ENCODE measurements around the gene MRPS18A.

The MRPS18A gene

GRCh38 chr6:43715056-43715788, 27.6 kb upstream of the MRPS18A start:
- Histone ChIP-seq H3K27ac (ENCODE audit: low read depth, low read length) (no peak overlapping the region), H3K9ac (ENCODE audit: low read length) (no peak overlapping the region)

DNA sequence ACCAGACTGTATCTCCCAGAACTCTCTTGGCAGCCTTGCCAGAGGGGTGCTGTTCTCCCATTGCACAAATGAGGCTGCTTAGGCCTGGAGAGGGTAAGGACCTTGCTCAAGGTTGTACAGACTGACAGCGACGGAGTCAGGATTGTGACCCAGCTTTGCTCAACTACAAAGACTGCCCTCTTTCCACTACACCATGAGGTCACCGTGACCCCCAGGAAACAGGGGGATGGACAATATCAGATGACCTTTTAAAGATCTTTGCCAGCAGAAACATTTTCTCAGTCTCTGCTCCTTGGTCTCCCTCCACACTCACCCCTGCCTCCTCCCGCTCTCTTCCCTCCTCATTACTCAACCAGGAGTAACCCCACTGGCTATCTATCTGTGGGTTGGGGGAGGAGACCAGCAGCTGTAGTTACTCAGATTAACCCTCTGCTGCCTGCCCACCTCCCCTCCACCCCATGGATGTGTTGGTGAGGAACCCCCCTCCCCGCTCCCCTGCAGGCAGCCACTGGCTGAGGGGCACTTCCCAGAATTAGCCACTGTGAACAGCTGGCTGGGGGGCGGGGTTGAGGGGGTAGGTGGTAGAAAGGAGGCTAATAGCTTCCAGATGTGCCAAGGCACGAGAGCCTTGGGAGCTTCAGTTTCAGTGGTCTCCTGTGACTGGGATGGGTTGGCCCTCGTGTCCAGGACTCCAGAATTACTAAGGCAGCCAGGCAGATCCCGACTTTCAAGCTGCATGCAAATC, 26.9 kb upstream of the MRPS18A start:
- no peak overlapping the region for H3K9ac ChIP-seq (ENCODE audit: low read length)
- no peaks in the 10 kb centered on the region for H3K4me1 ChIP-seq (ENCODE audit: insufficient read depth, low read length)
- no peaks in the 10 kb centered on the region for H3K36me3 ChIP-seq (ENCODE audit: insufficient read depth, low read length)
- no peaks in the 10 kb centered on the region for H3K9me3 ChIP-seq (ENCODE audit: low read length)
- no peak overlapping the region for H3K27ac ChIP-seq (ENCODE audit: low read depth, low read length)
- no peak overlapping the region for H3K4me3 ChIP-seq (ENCODE audit: low read depth in 1 of 2, low read length in 2 of 2)
- H3K27me3 ChIP-seq (ENCODE audit: control insufficient read depth in 1 of 2, insufficient read depth in 2 of 2, low read length in 2 of 2), result no peaks in the 10 kb centered on the region

More at GRCh38 chr6:43715056-43715788, 27.6 kb upstream of the MRPS18A start:
- Histone ChIP-seq H3K9me3 (ENCODE audit: low read length) (no peaks in the 10 kb centered on the region), H3K4me1 (ENCODE audit: insufficient read depth, low read length) (no peaks in the 10 kb centered on the region), H3K4me3 (ENCODE audit: low read depth in 1 of 2, low read length in 2 of 2) (no peak overlapping the region), H3K27me3 (ENCODE audit: control insufficient read depth in 1 of 2, insufficient read depth in 2 of 2, low read length in 2 of 2) (no peaks in the 10 kb centered on the region), H3K36me3 (ENCODE audit: insufficient read depth, low read length) (no peaks in the 10 kb centered on the region)

DNA sequence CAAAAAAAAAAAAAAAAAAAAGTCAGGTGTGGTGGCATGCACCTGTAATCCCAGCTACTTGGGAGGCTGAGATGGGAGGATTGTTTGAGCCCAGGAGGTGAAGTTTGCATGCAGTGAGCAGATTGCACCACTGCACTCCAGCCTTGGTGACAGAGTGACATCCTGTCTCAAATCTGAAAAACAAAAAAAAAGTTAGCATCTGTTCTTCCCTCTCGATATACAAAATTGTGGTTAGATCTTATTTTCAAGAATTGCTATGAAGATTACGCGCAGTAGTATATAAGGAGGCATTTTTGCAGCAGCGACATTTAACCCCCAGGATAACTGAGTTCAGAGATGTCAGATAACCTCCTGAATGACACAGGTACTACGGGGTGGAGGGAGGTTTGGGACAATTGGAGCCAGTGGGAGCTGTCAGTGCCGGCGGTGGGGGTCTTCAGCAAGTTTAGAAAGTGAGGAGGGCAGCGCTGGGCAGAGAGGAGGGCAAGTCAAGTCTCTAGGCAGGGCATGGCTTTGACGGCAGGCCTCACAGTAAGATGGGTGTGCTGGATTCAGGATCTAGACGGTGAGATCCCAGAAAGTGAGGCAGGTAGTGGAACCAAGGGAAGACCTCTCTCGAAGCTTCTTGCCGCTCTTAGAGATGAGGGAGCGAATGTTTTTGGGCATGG, 26.2 kb upstream of the MRPS18A start:
- no peaks in the 10 kb centered on the region for H3K36me3 ChIP-seq (ENCODE audit: insufficient read depth, low read length)
- H3K27ac ChIP-seq (ENCODE audit: low read depth, low read length), result no peak overlapping the region
- H3K4me3 ChIP-seq (ENCODE audit: low read depth in 1 of 2, low read length in 2 of 2), result no peak overlapping the region
- no peaks in the 10 kb centered on the region for H3K9me3 ChIP-seq (ENCODE audit: low read length)
- no peak overlapping the region for H3K9ac ChIP-seq (ENCODE audit: low read length)
- H3K27me3 ChIP-seq (ENCODE audit: control insufficient read depth in 1 of 2, insufficient read depth in 2 of 2, low read length in 2 of 2), result no peaks in the 10 kb centered on the region
- H3K4me1 ChIP-seq (ENCODE audit: insufficient read depth, low read length), result peaks cover 6% of the 10 kb centered on the region

DNA sequence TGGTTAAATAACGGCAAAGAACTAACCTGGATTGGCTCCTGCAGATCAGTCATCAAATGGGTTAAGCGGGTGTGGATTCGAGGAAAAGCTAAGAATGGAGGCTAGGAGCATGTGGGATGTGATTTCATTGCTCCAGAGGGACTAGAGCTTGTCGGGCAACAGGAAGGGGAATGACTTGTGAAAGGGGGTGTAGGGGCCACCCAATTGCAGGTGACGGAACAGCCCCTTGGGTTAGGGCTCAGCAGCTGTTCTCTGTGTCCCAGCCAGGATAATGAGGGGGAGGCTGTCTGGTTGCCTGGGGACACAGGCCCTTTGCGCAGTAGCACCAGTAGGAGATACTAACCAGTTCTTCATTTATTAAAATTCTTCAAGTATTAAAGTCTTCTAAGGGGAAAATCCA, 25.0 kb upstream of the MRPS18A start:
- H3K4me1 ChIP-seq (ENCODE audit: insufficient read depth, low read length), result peaks cover 8% of the 10 kb centered on the region
- no peaks in the 10 kb centered on the region for H3K9me3 ChIP-seq (ENCODE audit: low read length)
- H3K27ac ChIP-seq (ENCODE audit: low read depth, low read length), result no peak overlapping the region
- H3K4me3 ChIP-seq (ENCODE audit: low read depth in 1 of 2, low read length in 2 of 2), result no peak overlapping the region
- no peaks in the 10 kb centered on the region for H3K27me3 ChIP-seq (ENCODE audit: control insufficient read depth in 1 of 2, insufficient read depth in 2 of 2, low read length in 2 of 2)
- H3K36me3 ChIP-seq (ENCODE audit: insufficient read depth, low read length), result no peaks in the 10 kb centered on the region
- H3K9ac ChIP-seq (ENCODE audit: low read length), result no peak overlapping the region

DNA sequence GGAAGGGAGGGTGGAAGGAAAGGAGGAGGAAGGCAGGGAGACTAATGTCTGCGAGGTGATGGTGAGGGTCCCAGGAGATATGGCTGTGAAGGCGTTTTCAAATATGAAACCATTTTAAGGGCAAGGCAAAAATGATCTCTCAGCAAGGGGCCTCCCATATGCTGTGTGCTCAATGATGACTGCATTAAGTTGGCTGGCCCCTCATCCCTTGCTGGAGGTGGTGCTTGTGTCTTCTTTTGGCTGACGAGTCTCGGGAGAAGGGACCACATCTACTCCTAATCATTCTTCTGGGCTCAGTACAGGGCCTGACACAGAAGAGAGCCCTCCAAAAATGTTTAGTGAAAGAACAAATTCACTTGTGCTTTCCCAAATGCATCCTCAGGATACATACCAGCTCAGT, 23.0 kb upstream of the MRPS18A start:
- Histone ChIP-seq H3K9me3 (ENCODE audit: low read length) (no peaks in the 10 kb centered on the region), H3K9ac (ENCODE audit: low read length) (no peak overlapping the region), H3K4me1 (ENCODE audit: insufficient read depth, low read length) (peaks cover 21% of the 10 kb centered on the region), H3K27ac (ENCODE audit: low read depth, low read length) (no peak overlapping the region), H3K36me3 (ENCODE audit: insufficient read depth, low read length) (no peaks in the 10 kb centered on the region), H3K27me3 (ENCODE audit: control insufficient read depth in 1 of 2, insufficient read depth in 2 of 2, low read length in 2 of 2) (no peaks in the 10 kb centered on the region), H3K4me3 (ENCODE audit: low read depth in 1 of 2, low read length in 2 of 2) (no peak overlapping the region)

DNA sequence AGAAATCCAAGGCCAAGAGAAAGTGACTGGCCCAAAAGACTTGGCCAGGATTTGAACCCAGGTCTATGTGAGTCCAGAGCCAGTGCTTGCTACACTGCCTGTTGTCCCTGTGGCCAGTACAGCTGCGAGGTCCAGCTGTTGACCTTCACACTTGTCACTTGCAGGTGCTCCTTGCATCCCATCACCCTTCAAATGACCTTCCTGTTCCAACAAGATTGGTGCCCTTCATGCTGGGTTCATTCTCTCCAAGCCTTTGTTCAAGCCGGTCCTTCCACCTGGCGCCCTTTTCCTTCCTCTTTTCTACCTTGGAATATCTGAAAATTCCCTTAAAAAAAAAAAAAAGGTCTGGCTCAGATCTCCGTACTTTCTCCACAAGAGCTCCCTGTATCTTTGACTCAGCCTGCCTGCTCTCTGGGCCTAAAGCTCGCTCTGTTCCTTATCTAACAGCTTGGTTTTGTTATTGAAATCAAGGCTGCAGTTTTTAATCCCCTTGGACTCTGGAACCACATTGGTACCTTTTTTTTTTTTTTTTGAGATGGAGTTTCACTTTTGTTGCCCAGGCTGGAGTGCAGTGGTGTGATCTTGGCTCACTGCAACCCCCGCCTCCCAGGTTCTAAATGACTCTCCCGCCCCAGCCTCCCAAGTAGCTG, 22.2 kb upstream of the MRPS18A start:
- Histone ChIP-seq H3K4me1 (ENCODE audit: insufficient read depth, low read length) (peaks cover 22% of the 10 kb centered on the region), H3K36me3 (ENCODE audit: insufficient read depth, low read length) (no peaks in the 10 kb centered on the region), H3K9me3 (ENCODE audit: low read length) (no peaks in the 10 kb centered on the region), H3K4me3 (ENCODE audit: low read depth in 1 of 2, low read length in 2 of 2) (no peak overlapping the region), H3K27ac (ENCODE audit: low read depth, low read length) (no peak overlapping the region), H3K27me3 (ENCODE audit: control insufficient read depth in 1 of 2, insufficient read depth in 2 of 2, low read length in 2 of 2) (no peaks in the 10 kb centered on the region), H3K9ac (ENCODE audit: low read length) (no peak overlapping the region)

DNA sequence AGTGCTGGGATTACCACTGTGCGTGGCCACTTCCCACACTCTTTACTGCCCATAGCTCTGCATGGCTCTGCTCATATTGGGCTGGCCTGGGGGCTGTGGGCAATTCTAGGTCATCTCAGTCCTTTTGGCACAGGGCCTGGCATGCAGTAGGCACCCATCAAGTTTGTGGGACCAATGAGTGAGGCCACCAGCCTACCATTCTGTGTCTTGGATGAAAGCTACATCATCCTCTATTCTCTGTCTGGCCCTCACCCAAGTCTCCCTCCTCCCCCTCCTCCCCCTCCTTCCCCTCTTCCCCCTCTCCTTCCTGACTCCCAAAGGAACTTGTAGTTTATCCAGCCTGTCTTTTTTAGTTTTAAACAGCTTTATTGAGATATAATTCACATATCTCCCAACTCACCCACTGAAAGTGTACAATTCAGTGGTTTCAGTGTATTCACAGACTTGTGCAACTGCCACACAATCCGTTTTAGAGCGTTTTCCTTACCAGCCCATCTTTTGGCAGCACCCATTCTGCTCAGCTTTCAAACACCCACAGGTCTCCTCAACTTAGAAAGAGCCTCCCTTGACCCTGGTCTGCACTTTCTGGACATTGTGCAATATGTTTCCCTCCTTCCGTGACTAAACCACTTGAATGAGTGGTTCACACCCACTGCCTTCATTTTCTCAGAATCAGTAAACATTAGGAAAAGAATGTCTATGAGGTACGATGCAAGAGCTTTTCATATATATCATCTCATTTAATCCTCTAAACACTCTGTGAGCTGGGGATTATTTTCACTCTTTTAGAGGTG, 21.5 kb upstream of the MRPS18A start:
- H3K27me3 ChIP-seq (ENCODE audit: control insufficient read depth in 1 of 2, insufficient read depth in 2 of 2, low read length in 2 of 2), result no peaks in the 10 kb centered on the region
- no peak overlapping the region for H3K9ac ChIP-seq (ENCODE audit: low read length)
- H3K27ac ChIP-seq (ENCODE audit: low read depth, low read length), result no peak overlapping the region
- H3K9me3 ChIP-seq (ENCODE audit: low read length), result no peaks in the 10 kb centered on the region
- no peak overlapping the region for H3K4me3 ChIP-seq (ENCODE audit: low read depth in 1 of 2, low read length in 2 of 2)
- H3K4me1 ChIP-seq (ENCODE audit: insufficient read depth, low read length), result peaks cover 22% of the 10 kb centered on the region
- no peaks in the 10 kb centered on the region for H3K36me3 ChIP-seq (ENCODE audit: insufficient read depth, low read length)

- H3K4me3 ChIP-seq (ENCODE audit: low read depth in 1 of 2, low read length in 2 of 2), result no peak overlapping the region
- no peaks in the 10 kb centered on the region for H3K9me3 ChIP-seq (ENCODE audit: low read length)
- H3K27me3 ChIP-seq (ENCODE audit: control insufficient read depth in 1 of 2, insufficient read depth in 2 of 2, low read length in 2 of 2), result no peaks in the 10 kb centered on the region
- H3K9ac ChIP-seq (ENCODE audit: low read length), result no peak overlapping the region
- peaks cover 27% of the 10 kb centered on the region for H3K4me1 ChIP-seq (ENCODE audit: insufficient read depth, low read length)
- H3K27ac ChIP-seq (ENCODE audit: low read depth, low read length), result no peak overlapping the region
- no peaks in the 10 kb centered on the region for H3K36me3 ChIP-seq (ENCODE audit: insufficient read depth, low read length)
These were observed 20.2 kb upstream of the MRPS18A start for GRCh38 chr6:43707767-43708166.

- Histone ChIP-seq H3K36me3 (ENCODE audit: insufficient read depth, low read length) (no peaks in the 10 kb centered on the region), H3K4me3 (ENCODE audit: low read depth in 1 of 2, low read length in 2 of 2) (no peak overlapping the region), H3K27me3 (ENCODE audit: control insufficient read depth in 1 of 2, insufficient read depth in 2 of 2, low read length in 2 of 2) (no peaks in the 10 kb centered on the region), H3K4me1 (ENCODE audit: insufficient read depth, low read length) (peaks cover 32% of the 10 kb centered on the region), H3K27ac (ENCODE audit: low read depth, low read length) (no peak overlapping the region), H3K9ac (ENCODE audit: low read length) (no peak overlapping the region), H3K9me3 (ENCODE audit: low read length) (no peaks in the 10 kb centered on the region)
These were observed 19.7 kb upstream of the MRPS18A start for GRCh38 chr6:43707269-43707668.

- Histone ChIP-seq H3K27ac (ENCODE audit: low read depth, low read length) (no peak overlapping the region), H3K4me1 (ENCODE audit: insufficient read depth, low read length) (peaks cover 37% of the 10 kb centered on the region), H3K36me3 (ENCODE audit: insufficient read depth, low read length) (no peaks in the 10 kb centered on the region), H3K27me3 (ENCODE audit: control insufficient read depth in 1 of 2, insufficient read depth in 2 of 2, low read length in 2 of 2) (no peaks in the 10 kb centered on the region), H3K9ac (ENCODE audit: low read length) (no peak overlapping the region), H3K4me3 (ENCODE audit: low read depth in 1 of 2, low read length in 2 of 2) (no peak overlapping the region), H3K9me3 (ENCODE audit: low read length) (no peaks in the 10 kb centered on the region)
These were observed 19.2 kb upstream of the MRPS18A start for GRCh38 chr6:43706788-43707187.

DNA sequence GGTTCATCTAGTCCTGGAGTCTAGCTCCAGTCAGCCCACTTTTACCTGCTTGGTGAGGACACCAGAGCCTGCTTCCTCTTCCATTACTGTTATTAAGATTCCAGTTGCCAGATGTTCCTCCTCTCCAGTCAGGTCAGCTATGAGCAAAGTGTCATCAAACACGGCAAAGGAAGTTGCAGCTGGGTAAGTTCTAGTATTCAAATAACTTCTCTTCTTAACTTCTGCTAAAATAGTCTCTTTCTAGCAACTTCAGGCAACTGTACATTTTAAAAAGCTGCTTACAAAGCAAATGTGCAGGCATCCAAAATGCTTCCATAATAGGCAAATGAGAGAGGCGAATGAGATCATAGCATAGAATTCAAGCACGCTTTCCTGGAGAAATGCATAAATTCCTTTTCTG, 18.4 kb upstream of the MRPS18A start:
- Histone ChIP-seq H3K4me1 (ENCODE audit: insufficient read depth, low read length) (peaks cover 40% of the 10 kb centered on the region), H3K36me3 (ENCODE audit: insufficient read depth, low read length) (no peaks in the 10 kb centered on the region), H3K27ac (ENCODE audit: low read depth, low read length) (no peak overlapping the region)

More for the DNA sequence above, 18.4 kb upstream of the MRPS18A start:
- no peak overlapping the region for H3K9ac ChIP-seq (ENCODE audit: low read length)
- H3K4me3 ChIP-seq (ENCODE audit: low read depth in 1 of 2, low read length in 2 of 2), result no peak overlapping the region
- no peaks in the 10 kb centered on the region for H3K9me3 ChIP-seq (ENCODE audit: low read length)
- no peaks in the 10 kb centered on the region for H3K27me3 ChIP-seq (ENCODE audit: control insufficient read depth in 1 of 2, insufficient read depth in 2 of 2, low read length in 2 of 2)
